ENCODE results near the gene HYPK.

HYPK gene

GRCh38 chr15:43852607-43853006 is 52.2 kb downstream of the HYPK start:
- no peak for DNase-seq
